NCI-H146 treated with DMSO at 0.1 percent for 48 hours (cell line): ENCODE results near the gene GPR32.
"Not testable (repeated sequence)": the region's sequence is repeated elsewhere in the genome, so short reads cannot be mapped to it uniquely, and the experiment has no call there.

Experiments used
- DNase-seq: peaks from one replicate; lab custom pipeline; 2025; ENCODE audit not compliant: unreplicated experiment; lab: John Stamatoyannopoulos, UW

Gene GPR32

GRCh38 chr19:50770164-50770563, at the start of gene GPR32:
TSS of gene GPR32 (plus strand) at chr19:50770464. CDS start at chr19:50770601, 137 bp downstream.
- DNase-seq, result not testable (repeated sequence)

- no peak for DNase-seq
Observed at GRCh38 chr19:50720921-50721381, 49.3 kb upstream of the GPR32 start.

- no peak for DNase-seq
Observed at GRCh38 chr19:50721441-50722137, 48.7 kb upstream of the GPR32 start.

GRCh38 chr19:50722201-50723013, 47.9 kb upstream of the GPR32 start:
- no peak for DNase-seq

- no peak for DNase-seq
Observed at GRCh38 chr19:50723069-50723468, 47.2 kb upstream of the GPR32 start, which contains the start of gene CLEC11A. TSS of gene CLEC11A (plus strand) at chr19:50723364. CDS start at chr19:50723526, 162 bp downstream.

GRCh38 chr19:50723735-50724521, 46.3 kb upstream of the GPR32 start:
- DNase-seq, result no peak

- peak; percentile 89 for DNase-seq
Observed at GRCh38 chr19:50724522-50725217, 45.6 kb upstream of the GPR32 start.

GRCh38 chr19:50725218-50725910, 44.9 kb upstream of the GPR32 start:
- DNase-seq, result no peak

- no peak for DNase-seq
Observed at GRCh38 chr19:50725911-50726230, 44.4 kb upstream of the GPR32 start.

- DNase-seq, result no peak
Observed at GRCh38 chr19:50728084-50728737, 42.1 kb upstream of the GPR32 start.

GRCh38 chr19:50729894-50730293, 40.4 kb upstream of the GPR32 start:
- DNase-seq, result no peak

GRCh38 chr19:50735869-50736268, 34.4 kb upstream of the GPR32 start:
- no peak for DNase-seq

GRCh38 chr19:50736338-50736737, 33.9 kb upstream of the GPR32 start:
- DNase-seq, result no peak

- no peak for DNase-seq
Observed at GRCh38 chr19:50739132-50739913, 30.9 kb upstream of the GPR32 start.

GRCh38 chr19:50739914-50740426, 30.3 kb upstream of the GPR32 start:
- DNase-seq, result no peak

- DNase-seq, result no peak
Observed at GRCh38 chr19:50741179-50741933, 28.9 kb upstream of the GPR32 start.

- no peak for DNase-seq
Observed at GRCh38 chr19:50743537-50743936, 26.7 kb upstream of the GPR32 start.

- DNase-seq, result no peak
Observed at GRCh38 chr19:50745221-50745620, 25.0 kb upstream of the GPR32 start.
